Measurements from ENCODE around the gene MDGA2. TPM values are rescaled to one million over a fixed set of nuclear protein-coding genes. Genes with fewer than 3 reads are reported as not detected.
"Not testable (repeated sequence)": the region's sequence is repeated elsewhere in the genome, so short reads cannot be mapped to it uniquely, and the experiment has no call there.

Gene MDGA2
- total RNA-seq, 1 experiment from 2014 or later, result not detected

- DNase-seq (ENCODE audit: low read depth in 1 of 2, low spot score in 2 of 2), result no peak
- H3K9me3 ChIP-seq (replicated peaks), result no peaks in the 10 kb centered on the region
- no peaks in the 10 kb centered on the region for H3K36me3 ChIP-seq
- H3K4me3 ChIP-seq, result no peak overlapping the region
- no peaks in the 10 kb centered on the region for H3K4me1 ChIP-seq (replicated peaks)
- H3K27me3 ChIP-seq (replicated peaks), result no peaks in the 10 kb centered on the region
- H3K27ac ChIP-seq, result no peak overlapping the region
These were observed 481.4 kb downstream of the MDGA2 start for GRCh38 chr14:47194055-47194454.

GRCh38 chr14:47192203-47192602, 483.2 kb downstream of the MDGA2 start:
- not testable (repeated sequence) for H3K4me1 ChIP-seq (replicated peaks); H3K27ac ChIP-seq; H3K4me3 ChIP-seq; H3K27me3 ChIP-seq (replicated peaks); DNase-seq (ENCODE audit: low read depth in 1 of 2, low spot score in 2 of 2); H3K9me3 ChIP-seq (replicated peaks); H3K36me3 ChIP-seq

GRCh38 chr14:47191700-47192099, 483.7 kb downstream of the MDGA2 start:
- H3K4me3 ChIP-seq, result no peak overlapping the region
- DNase-seq (ENCODE audit: low read depth in 1 of 2, low spot score in 2 of 2), result no peak
- no peaks in the 10 kb centered on the region for H3K4me1 ChIP-seq (replicated peaks)
- no peak overlapping the region for H3K27ac ChIP-seq
- H3K27me3 ChIP-seq (replicated peaks), result no peaks in the 10 kb centered on the region
- H3K9me3 ChIP-seq (replicated peaks), result no peaks in the 10 kb centered on the region
- no peaks in the 10 kb centered on the region for H3K36me3 ChIP-seq

- H3K4me3 ChIP-seq, result no peak overlapping the region
- no peaks in the 10 kb centered on the region for H3K27me3 ChIP-seq (replicated peaks)
- no peak for DNase-seq (ENCODE audit: low read depth in 1 of 2, low spot score in 2 of 2)
- no peaks in the 10 kb centered on the region for H3K4me1 ChIP-seq (replicated peaks)
- H3K27ac ChIP-seq, result no peak overlapping the region
- no peaks in the 10 kb centered on the region for H3K9me3 ChIP-seq (replicated peaks)
- H3K36me3 ChIP-seq, result no peaks in the 10 kb centered on the region
These were observed 485.4 kb downstream of the MDGA2 start for GRCh38 chr14:47189911-47190484.

GRCh38 chr14:47186486-47186885, 488.9 kb downstream of the MDGA2 start:
- Histone ChIP-seq H3K27me3 (replicated peaks) (no peaks in the 10 kb centered on the region), H3K9me3 (replicated peaks) (no peaks in the 10 kb centered on the region), H3K4me1 (replicated peaks) (no peaks in the 10 kb centered on the region), H3K4me3 (no peak overlapping the region), H3K27ac (no peak overlapping the region), H3K36me3 (no peaks in the 10 kb centered on the region)
- DNase-seq (ENCODE audit: low read depth in 1 of 2, low spot score in 2 of 2), result no peak

GRCh38 chr14:47179906-47180305, 495.5 kb downstream of the MDGA2 start:
- no peaks in the 10 kb centered on the region for H3K36me3 ChIP-seq
- no peaks in the 10 kb centered on the region for H3K9me3 ChIP-seq (replicated peaks)
- H3K27ac ChIP-seq, result no peak overlapping the region
- no peak for DNase-seq (ENCODE audit: low read depth in 1 of 2, low spot score in 2 of 2)
- no peaks in the 10 kb centered on the region for H3K4me1 ChIP-seq (replicated peaks)
- H3K27me3 ChIP-seq (replicated peaks), result no peaks in the 10 kb centered on the region
- H3K4me3 ChIP-seq, result no peak overlapping the region

GRCh38 chr14:47171896-47172295, 503.5 kb downstream of the MDGA2 start:
- not testable (repeated sequence) for H3K4me1 ChIP-seq (replicated peaks); H3K27me3 ChIP-seq (replicated peaks); H3K4me3 ChIP-seq

GRCh38 chr14:47167402-47167801, 508.0 kb downstream of the MDGA2 start:
- no peaks in the 10 kb centered on the region for H3K36me3 ChIP-seq
- no peaks in the 10 kb centered on the region for H3K27me3 ChIP-seq (replicated peaks)
- DNase-seq (ENCODE audit: low read depth in 1 of 2, low spot score in 2 of 2), result no peak
- H3K4me1 ChIP-seq (replicated peaks), result no peaks in the 10 kb centered on the region
- no peak overlapping the region for H3K4me3 ChIP-seq
- H3K9me3 ChIP-seq (replicated peaks), result no peaks in the 10 kb centered on the region
- H3K27ac ChIP-seq, result no peak overlapping the region

More at GRCh38 chr14:47171896-47172295, 503.5 kb downstream of the MDGA2 start:
- not testable (repeated sequence) for H3K9me3 ChIP-seq (replicated peaks); DNase-seq (ENCODE audit: low read depth in 1 of 2, low spot score in 2 of 2); H3K36me3 ChIP-seq; H3K27ac ChIP-seq

- DNase-seq (ENCODE audit: low read depth in 1 of 2, low spot score in 2 of 2), result no peak
- no peaks in the 10 kb centered on the region for H3K9me3 ChIP-seq (replicated peaks)
- H3K4me3 ChIP-seq, result no peak overlapping the region
- no peak overlapping the region for H3K27ac ChIP-seq
- H3K36me3 ChIP-seq, result no peaks in the 10 kb centered on the region
- H3K27me3 ChIP-seq (replicated peaks), result no peaks in the 10 kb centered on the region
- H3K4me1 ChIP-seq (replicated peaks), result no peaks in the 10 kb centered on the region
These were observed 520.0 kb downstream of the MDGA2 start for GRCh38 chr14:47155395-47155794.

GRCh38 chr14:47154276-47154797, 521.1 kb downstream of the MDGA2 start:
- DNase-seq (ENCODE audit: low read depth in 1 of 2, low spot score in 2 of 2), result no peak
- Histone ChIP-seq H3K4me1 (replicated peaks) (no peaks in the 10 kb centered on the region), H3K27ac (no peak overlapping the region), H3K36me3 (no peaks in the 10 kb centered on the region), H3K4me3 (no peak overlapping the region), H3K9me3 (replicated peaks) (no peaks in the 10 kb centered on the region), H3K27me3 (replicated peaks) (no peaks in the 10 kb centered on the region)

GRCh38 chr14:47153746-47154145, 521.7 kb downstream of the MDGA2 start:
- H3K4me1 ChIP-seq (replicated peaks), result no peaks in the 10 kb centered on the region
- DNase-seq (ENCODE audit: low read depth in 1 of 2, low spot score in 2 of 2), result no peak
- H3K27me3 ChIP-seq (replicated peaks), result no peaks in the 10 kb centered on the region
- H3K36me3 ChIP-seq, result no peaks in the 10 kb centered on the region
- no peaks in the 10 kb centered on the region for H3K9me3 ChIP-seq (replicated peaks)
- no peak overlapping the region for H3K4me3 ChIP-seq
- no peak overlapping the region for H3K27ac ChIP-seq

- Histone ChIP-seq H3K4me1 (replicated peaks) (no peaks in the 10 kb centered on the region), H3K27me3 (replicated peaks) (no peaks in the 10 kb centered on the region), H3K9me3 (replicated peaks) (no peaks in the 10 kb centered on the region), H3K36me3 (no peaks in the 10 kb centered on the region), H3K4me3 (no peak overlapping the region), H3K27ac (no peak overlapping the region)
- DNase-seq (ENCODE audit: low read depth in 1 of 2, low spot score in 2 of 2), result no peak
These were observed 525.1 kb downstream of the MDGA2 start for GRCh38 chr14:47150267-47150666.

GRCh38 chr14:47149326-47149725, 526.1 kb downstream of the MDGA2 start:
- Histone ChIP-seq H3K9me3 (replicated peaks) (no peaks in the 10 kb centered on the region), H3K27ac (no peak overlapping the region), H3K36me3 (no peaks in the 10 kb centered on the region), H3K27me3 (replicated peaks) (no peaks in the 10 kb centered on the region), H3K4me1 (replicated peaks) (no peaks in the 10 kb centered on the region), H3K4me3 (no peak overlapping the region)
- DNase-seq (ENCODE audit: low read depth in 1 of 2, low spot score in 2 of 2), result no peak

- no peak overlapping the region for H3K27ac ChIP-seq
- H3K4me3 ChIP-seq, result no peak overlapping the region
- no peak for DNase-seq (ENCODE audit: low read depth in 1 of 2, low spot score in 2 of 2)
- no peaks in the 10 kb centered on the region for H3K36me3 ChIP-seq
- H3K4me1 ChIP-seq (replicated peaks), result no peaks in the 10 kb centered on the region
- H3K9me3 ChIP-seq (replicated peaks), result no peaks in the 10 kb centered on the region
- H3K27me3 ChIP-seq (replicated peaks), result no peaks in the 10 kb centered on the region
These were observed 526.7 kb downstream of the MDGA2 start for GRCh38 chr14:47148686-47149085.

GRCh38 chr14:47120645-47121044, 554.8 kb downstream of the MDGA2 start:
- Histone ChIP-seq H3K36me3 (no peaks in the 10 kb centered on the region), H3K27ac (no peak overlapping the region), H3K9me3 (replicated peaks) (no peaks in the 10 kb centered on the region), H3K27me3 (replicated peaks) (no peaks in the 10 kb centered on the region), H3K4me1 (replicated peaks) (no peaks in the 10 kb centered on the region), H3K4me3 (no peak overlapping the region)
- DNase-seq (ENCODE audit: low read depth in 1 of 2, low spot score in 2 of 2), result no peak

Measured in SJSA1 (cell line).